GM23338 (cell line): ENCODE results near the gene HIP1. TPM values are rescaled to one million over a fixed set of nuclear protein-coding genes. Genes with fewer than 3 reads are reported as not detected.
"Not testable (repeated sequence)": the region's sequence is repeated elsewhere in the genome, so short reads cannot be mapped to it uniquely, and the experiment has no call there.

Experiments used
- ATAC-seq: fragments of 200-7000 bp; cut with Tn5 transposase; 3 replicates; pipeline ENCODE4 v1.9.1; 2020
- DNase-seq: peaks from one replicate; pipeline ENCODE4 v3.0.0-alpha.2; 2015; ENCODE audit warnings: low spot score
- H2AFZ ChIP-seq: fragments of 200-600 bp; sonication (generic); 2 replicates; pipeline ENCODE4 v1.8.0; 2016; ENCODE audit warnings: antibody characterized with exemption, mild to moderate bottlenecking, moderate library complexity
- H3F3A ChIP-seq: fragments of 200-600 bp; sonication (generic); replicated peaks from 2 replicates; pipeline ENCODE4 v1.8.0; 2017; ENCODE audit warnings: antibody characterized with exemption, mixed run types, low read depth
- H3K27ac ChIP-seq: fragments of 200-600 bp; sonication (generic); 2 replicates; pipeline ENCODE4 v1.6.1; 2016; ENCODE audit warnings: low read depth
- H3K27me3 ChIP-seq: fragments of 200-600 bp; sonication (generic); 2 replicates; pipeline ENCODE4 v1.8.0; 2016; ENCODE audit warnings: mild to moderate bottlenecking, mixed run types, moderate library complexity; ENCODE audit not compliant: insufficient read depth
- H3K36me3 ChIP-seq: fragments of 200-600 bp; sonication (generic); 2 replicates; pipeline ENCODE4 v1.8.0; 2016; ENCODE audit warnings: mild to moderate bottlenecking; ENCODE audit not compliant: insufficient read depth
- H3K4me1 ChIP-seq: fragments of 200-600 bp; sonication (generic); 2 replicates; pipeline ENCODE4 v1.8.0; 2016; ENCODE audit warnings: mild to moderate bottlenecking, moderate library complexity; ENCODE audit not compliant: insufficient read depth
- H3K4me2 ChIP-seq: fragments of 200-600 bp; sonication (generic); 2 replicates; pipeline ENCODE4 v1.7.1; 2017; ENCODE audit warnings: mixed run types
- H3K4me3 ChIP-seq: fragments of 200-600 bp; sonication (generic); 2 replicates; pipeline ENCODE4 v1.6.1; 2016; ENCODE audit warnings: mixed run types
- H3K79me2 ChIP-seq: fragments of 200-600 bp; sonication (generic); replicated peaks from 2 replicates; pipeline ENCODE4 v1.8.0; 2017; ENCODE audit warnings: mild to moderate bottlenecking; ENCODE audit not compliant: insufficient read depth
- H3K9me2 ChIP-seq: fragments of 200-600 bp; sonication (generic); 2 replicates; pipeline ENCODE4 v1.8.0; 2017; ENCODE audit not compliant: insufficient read depth
- H4K20me1 ChIP-seq: fragments of 200-600 bp; sonication (generic); replicated peaks from 2 replicates; pipeline ENCODE4 v1.8.0; 2017; ENCODE audit warnings: mild to moderate bottlenecking; ENCODE audit not compliant: insufficient read depth
- H3K27ac Mint-ChIP-seq: 2 replicates; pipeline ENCODE4 v1.8.0; 2020; ENCODE audit warnings: inconsistent platforms, mild to moderate bottlenecking, moderate library complexity, mixed read lengths
- H3K27me3 Mint-ChIP-seq: 3 replicates; pipeline ENCODE4 v1.8.0; 2022; ENCODE audit warnings: low read depth, mild to moderate bottlenecking, moderate library complexity, mixed read lengths, inconsistent platforms; ENCODE audit not compliant: insufficient read depth, poor library complexity
- H3K36me3 Mint-ChIP-seq: 3 replicates; pipeline ENCODE4 v1.8.0; 2021; ENCODE audit warnings: low read depth, mild to moderate bottlenecking, inconsistent platforms, moderate library complexity, mixed read lengths
- H3K4me1 Mint-ChIP-seq: 3 replicates; pipeline ENCODE4 v1.8.0; 2020; ENCODE audit warnings: mild to moderate bottlenecking, inconsistent platforms, mixed read lengths
- H3K4me3 Mint-ChIP-seq: 3 replicates; pipeline ENCODE4 v1.8.0; 2021; ENCODE audit warnings: moderate library complexity, mild to moderate bottlenecking, inconsistent platforms, mixed read lengths
- H3K9me3 Mint-ChIP-seq: 3 replicates; pipeline ENCODE4 v1.8.0; 2020; ENCODE audit warnings: moderate library complexity, mild to moderate bottlenecking, inconsistent platforms, mixed read lengths
- CREB1 ChIP-seq: fragments of 250-450 bp; sonication (Bioruptor Pico); IDR thresholded peaks from 2 replicates; pipeline ENCODE4 v1.5.0; 2020; ENCODE audit warnings: low read depth, mild to moderate bottlenecking, moderate library complexity
- EZH2 ChIP-seq: fragments of 200-600 bp; sonication (generic); IDR thresholded peaks from one replicate; pipeline ENCODE4 v1.8.0; 2017; ENCODE audit warnings: antibody characterized with exemption, mild to moderate bottlenecking, low read depth; ENCODE audit not compliant: unreplicated experiment
- JUNB ChIP-seq: IDR thresholded peaks from one replicate; pipeline ENCODE4 v1.6.1; 2016; ENCODE audit warnings: antibody characterized with exemption; ENCODE audit not compliant: unreplicated experiment
- NANOG ChIP-seq: IDR thresholded peaks from 2 replicates; pipeline ENCODE4 v1.6.1; 2016; ENCODE audit warnings: antibody characterized with exemption, borderline replicate concordance
- POLR2AphosphoS5 ChIP-seq: IDR thresholded peaks from 2 replicates; pipeline ENCODE4 v1.6.1; 2016; ENCODE audit warnings: antibody characterized with exemption, low read depth
- STAT1 ChIP-seq: IDR thresholded peaks from one replicate; pipeline ENCODE4 v1.6.1; 2016; ENCODE audit warnings: antibody characterized with exemption; ENCODE audit not compliant: unreplicated experiment
- ZNF114 ChIP-seq: fragments of 250-450 bp; sonication (Bioruptor Pico); IDR thresholded peaks from 2 replicates; pipeline ENCODE4 v1.5.0; 2020; ENCODE audit warnings: mild to moderate bottlenecking, moderate library complexity
- ZNF331 ChIP-seq: fragments of 250-450 bp; sonication (Bioruptor Pico); IDR thresholded peaks from 2 replicates; pipeline ENCODE4 v1.5.0; 2020; ENCODE audit warnings: low read depth, mild to moderate bottlenecking, moderate library complexity
- polyA plus RNA-seq: library from polyadenylated mRNA; unstranded; fragments of >200 nt; fragmentation: Nextera tagmentation; extraction: Ambion mirVana; gene quantifications from 2 replicates; pipeline ENCODE4 v1.2.1, GENCODE V29; 2016
- total RNA-seq: library from RNA; depleted of rRNA; stranded (reverse); fragments of >200 nt; shearing (Covaris generic); gene quantifications from 2 replicates; pipeline ENCODE4 v1.2.3, GENCODE V29; 2014
- TF ChIP-seq, protein P1 (sequence below), 2 experiments: fragments of 200-600 bp in 1 of 2; sonication (generic) in 1 of 2; conservative IDR thresholded peaks; 2 replicates each; pipeline versions ENCODE4 v1.5.1 to v1.6.1; 2016 to 2017; ENCODE audit warnings: antibody characterized with exemption in 2 of 2, low read depth in 2 of 2, mild to moderate bottlenecking in 2 of 2, moderate library complexity in 1 of 2
- TF ChIP-seq, protein P2 (sequence below): IDR thresholded peaks from 2 replicates; pipeline ENCODE4 v1.6.1; 2016; ENCODE audit warnings: antibody characterized with exemption
- TF ChIP-seq, protein P3 (sequence below): IDR thresholded peaks from one replicate; pipeline ENCODE4 v1.6.1; 2018; ENCODE audit warnings: antibody characterized with exemption; ENCODE audit not compliant: unreplicated experiment

HIP1 gene
- total and polyA plus RNA-seq, 2 experiments from 2014 or later = 24.9 to 80.8 TPM

DNA sequence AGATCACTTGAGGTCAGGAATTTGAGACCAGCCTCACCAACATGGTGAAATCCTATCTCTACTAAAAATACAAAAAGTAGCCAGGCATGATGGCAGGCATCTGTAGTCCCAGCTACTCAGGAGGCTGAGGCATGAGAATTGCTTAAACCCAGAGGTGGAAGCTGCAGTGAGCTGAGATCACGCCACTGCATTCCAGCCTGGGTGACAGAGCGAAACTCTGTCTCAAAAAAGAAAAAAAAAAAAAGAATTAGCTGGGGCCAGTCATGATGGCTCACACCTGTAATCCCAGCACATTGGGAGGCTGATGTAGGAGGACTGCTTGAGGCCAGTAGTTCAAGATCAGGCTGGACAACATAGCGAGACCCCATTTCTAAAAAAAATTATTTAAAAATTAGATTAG is 21.0 kb downstream of the HIP1 start:
- H3K27ac Mint-ChIP-seq, H3K9me3 Mint-ChIP-seq, H3K4me2 ChIP-seq, H3K4me1 ChIP-seq, H3K9me2 ChIP-seq, ATAC-seq, H3K79me2 ChIP-seq, H3K27ac ChIP-seq, H3K36me3 Mint-ChIP-seq, H3K4me1 Mint-ChIP-seq, H3K4me3 ChIP-seq, H3K27me3 ChIP-seq, DNase-seq, H3F3A ChIP-seq, H3K36me3 ChIP-seq, H4K20me1 ChIP-seq, H3K4me3 Mint-ChIP-seq, H3K27me3 Mint-ChIP-seq, H2AFZ ChIP-seq: not testable (repeated sequence)

DNA sequence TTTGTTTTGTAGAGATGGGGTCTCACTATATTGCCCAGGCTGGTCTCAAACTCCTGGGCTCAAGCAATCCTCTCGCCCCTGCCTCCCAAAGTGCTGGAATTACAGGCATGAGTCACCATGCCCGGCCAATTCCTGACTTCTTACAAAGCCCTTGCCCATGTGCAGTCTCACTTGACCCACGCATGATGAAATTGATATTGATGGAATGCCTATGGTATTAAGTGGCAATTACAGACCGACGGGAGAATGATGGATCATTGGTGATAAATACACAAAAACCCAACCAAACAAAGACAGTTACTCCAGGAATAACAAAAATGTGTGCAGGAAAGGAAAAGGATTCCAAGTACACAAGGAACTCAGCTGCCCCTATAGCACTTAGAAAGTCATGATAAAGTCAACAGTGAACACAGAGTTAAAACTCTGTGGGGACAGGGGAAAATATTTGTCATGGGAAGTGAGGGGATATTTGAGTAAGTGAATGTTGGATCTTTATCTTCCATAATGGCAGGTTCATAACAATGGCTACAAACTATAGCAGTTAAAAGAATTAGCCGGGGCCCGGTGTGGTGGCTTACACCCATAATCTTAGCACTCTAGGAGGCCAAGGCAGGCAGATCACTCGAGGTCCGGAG is 21.6 kb downstream of the HIP1 start:
- no peak for TF ChIP-seq POLR2AphosphoS5
- TF ChIP-seq ZNF114 = no peak
- no peak for TF ChIP-seq CREB1 (CRISPR knock-in tag)
- no peak for TF ChIP-seq STAT1
- TF ChIP-seq NANOG = no peak
- no peak for TF ChIP-seq EZH2
- H3K9me3 Mint-ChIP-seq = no peaks in the 10 kb centered on the region
- ATAC-seq = no peak

DNA sequence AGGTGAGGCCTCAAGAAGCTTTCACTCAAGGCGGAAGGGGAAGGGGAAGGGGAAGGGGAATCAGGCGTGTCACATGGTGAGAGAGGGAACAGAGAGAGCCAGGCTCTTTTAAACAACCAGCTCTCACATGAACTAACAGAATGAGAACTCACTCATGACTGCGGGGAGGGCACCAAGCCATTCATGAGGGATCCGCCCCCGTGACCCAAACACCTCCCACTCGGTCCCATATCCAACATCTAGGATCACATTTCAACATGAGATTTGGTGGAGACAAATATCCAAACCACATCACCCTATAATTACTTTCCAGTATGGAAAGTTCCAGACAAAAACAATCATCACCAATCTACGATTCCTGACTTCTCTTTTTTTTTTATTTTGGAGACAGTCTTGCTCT is 22.9 kb downstream of the HIP1 start:
- Histone ChIP-seq H3K4me1 (peaks cover 3% of the 10 kb centered on the region; the same call in 1 of the 2 replicates), H3K4me2 (no peak overlapping the region), H3K27me3 (no peaks in the 10 kb centered on the region), H3K36me3 (no peaks in the 10 kb centered on the region), H3F3A (no peaks in the 10 kb centered on the region), H3K4me3 (no peak overlapping the region), H3K9me2 (no peaks in the 10 kb centered on the region), H3K79me2 (no peaks in the 10 kb centered on the region), H4K20me1 (no peaks in the 10 kb centered on the region; the same call in 1 of the 2 replicates), H2AFZ (no peak overlapping the region), H3K27ac (no peak overlapping the region)
- peaks cover 2% of the 10 kb centered on the region; the same call in 2 of the 3 replicates for H3K36me3 Mint-ChIP-seq
- no peak overlapping the region for H3K27ac Mint-ChIP-seq
- TF ChIP-seq NANOG (no peak), JUNB (no peak), ZNF331 (CRISPR knock-in tag) (no peak), STAT1 (no peak), ZNF114 (no peak)
- TF ChIP-seq, protein P1, sequence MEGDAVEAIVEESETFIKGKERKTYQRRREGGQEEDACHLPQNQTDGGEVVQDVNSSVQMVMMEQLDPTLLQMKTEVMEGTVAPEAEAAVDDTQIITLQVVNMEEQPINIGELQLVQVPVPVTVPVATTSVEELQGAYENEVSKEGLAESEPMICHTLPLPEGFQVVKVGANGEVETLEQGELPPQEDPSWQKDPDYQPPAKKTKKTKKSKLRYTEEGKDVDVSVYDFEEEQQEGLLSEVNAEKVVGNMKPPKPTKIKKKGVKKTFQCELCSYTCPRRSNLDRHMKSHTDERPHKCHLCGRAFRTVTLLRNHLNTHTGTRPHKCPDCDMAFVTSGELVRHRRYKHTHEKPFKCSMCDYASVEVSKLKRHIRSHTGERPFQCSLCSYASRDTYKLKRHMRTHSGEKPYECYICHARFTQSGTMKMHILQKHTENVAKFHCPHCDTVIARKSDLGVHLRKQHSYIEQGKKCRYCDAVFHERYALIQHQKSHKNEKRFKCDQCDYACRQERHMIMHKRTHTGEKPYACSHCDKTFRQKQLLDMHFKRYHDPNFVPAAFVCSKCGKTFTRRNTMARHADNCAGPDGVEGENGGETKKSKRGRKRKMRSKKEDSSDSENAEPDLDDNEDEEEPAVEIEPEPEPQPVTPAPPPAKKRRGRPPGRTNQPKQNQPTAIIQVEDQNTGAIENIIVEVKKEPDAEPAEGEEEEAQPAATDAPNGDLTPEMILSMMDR (conservative IDR thresholded peaks at IDR 0.05; ENCODE audit: low read depth in 2 of 2) = no peak
- TF ChIP-seq, protein P2, sequence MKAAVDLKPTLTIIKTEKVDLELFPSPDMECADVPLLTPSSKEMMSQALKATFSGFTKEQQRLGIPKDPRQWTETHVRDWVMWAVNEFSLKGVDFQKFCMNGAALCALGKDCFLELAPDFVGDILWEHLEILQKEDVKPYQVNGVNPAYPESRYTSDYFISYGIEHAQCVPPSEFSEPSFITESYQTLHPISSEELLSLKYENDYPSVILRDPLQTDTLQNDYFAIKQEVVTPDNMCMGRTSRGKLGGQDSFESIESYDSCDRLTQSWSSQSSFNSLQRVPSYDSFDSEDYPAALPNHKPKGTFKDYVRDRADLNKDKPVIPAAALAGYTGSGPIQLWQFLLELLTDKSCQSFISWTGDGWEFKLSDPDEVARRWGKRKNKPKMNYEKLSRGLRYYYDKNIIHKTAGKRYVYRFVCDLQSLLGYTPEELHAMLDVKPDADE = no peak
- TF ChIP-seq, protein P3, sequence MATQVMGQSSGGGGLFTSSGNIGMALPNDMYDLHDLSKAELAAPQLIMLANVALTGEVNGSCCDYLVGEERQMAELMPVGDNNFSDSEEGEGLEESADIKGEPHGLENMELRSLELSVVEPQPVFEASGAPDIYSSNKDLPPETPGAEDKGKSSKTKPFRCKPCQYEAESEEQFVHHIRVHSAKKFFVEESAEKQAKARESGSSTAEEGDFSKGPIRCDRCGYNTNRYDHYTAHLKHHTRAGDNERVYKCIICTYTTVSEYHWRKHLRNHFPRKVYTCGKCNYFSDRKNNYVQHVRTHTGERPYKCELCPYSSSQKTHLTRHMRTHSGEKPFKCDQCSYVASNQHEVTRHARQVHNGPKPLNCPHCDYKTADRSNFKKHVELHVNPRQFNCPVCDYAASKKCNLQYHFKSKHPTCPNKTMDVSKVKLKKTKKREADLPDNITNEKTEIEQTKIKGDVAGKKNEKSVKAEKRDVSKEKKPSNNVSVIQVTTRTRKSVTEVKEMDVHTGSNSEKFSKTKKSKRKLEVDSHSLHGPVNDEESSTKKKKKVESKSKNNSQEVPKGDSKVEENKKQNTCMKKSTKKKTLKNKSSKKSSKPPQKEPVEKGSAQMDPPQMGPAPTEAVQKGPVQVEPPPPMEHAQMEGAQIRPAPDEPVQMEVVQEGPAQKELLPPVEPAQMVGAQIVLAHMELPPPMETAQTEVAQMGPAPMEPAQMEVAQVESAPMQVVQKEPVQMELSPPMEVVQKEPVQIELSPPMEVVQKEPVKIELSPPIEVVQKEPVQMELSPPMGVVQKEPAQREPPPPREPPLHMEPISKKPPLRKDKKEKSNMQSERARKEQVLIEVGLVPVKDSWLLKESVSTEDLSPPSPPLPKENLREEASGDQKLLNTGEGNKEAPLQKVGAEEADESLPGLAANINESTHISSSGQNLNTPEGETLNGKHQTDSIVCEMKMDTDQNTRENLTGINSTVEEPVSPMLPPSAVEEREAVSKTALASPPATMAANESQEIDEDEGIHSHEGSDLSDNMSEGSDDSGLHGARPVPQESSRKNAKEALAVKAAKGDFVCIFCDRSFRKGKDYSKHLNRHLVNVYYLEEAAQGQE = no peak
- H3K9me3 Mint-ChIP-seq = no peaks in the 10 kb centered on the region
- no peak overlapping the region for H3K4me3 Mint-ChIP-seq
- no peak for ATAC-seq
- DNase-seq = no peak
- H3K4me1 Mint-ChIP-seq = peaks cover 9% of the 10 kb centered on the region; the same call in 1 of the 3 replicates
- peaks cover 2% of the 10 kb centered on the region for H3K27me3 Mint-ChIP-seq

More for the DNA sequence above, 21.6 kb downstream of the HIP1 start:
- Histone ChIP-seq H2AFZ (no peak overlapping the region), H3K27me3 (no peaks in the 10 kb centered on the region), H3K4me3 (no peak overlapping the region), H3K9me2 (no peaks in the 10 kb centered on the region), H3K36me3 (no peaks in the 10 kb centered on the region), H3K79me2 (no peaks in the 10 kb centered on the region), H3K27ac (no peak overlapping the region), H3K4me1 (peaks cover 3% of the 10 kb centered on the region; the same call in 1 of the 2 replicates), H3F3A (no peaks in the 10 kb centered on the region), H3K4me2 (no peak overlapping the region), H4K20me1 (no peaks in the 10 kb centered on the region; the same call in 1 of the 2 replicates)
- H3K4me1 Mint-ChIP-seq = peaks cover 4% of the 10 kb centered on the region; the same call in 1 of the 3 replicates
- no peak overlapping the region for H3K27ac Mint-ChIP-seq
- peaks cover 2% of the 10 kb centered on the region; the same call in 1 of the 3 replicates for H3K36me3 Mint-ChIP-seq
- DNase-seq = no peak
- H3K27me3 Mint-ChIP-seq = peaks cover 2% of the 10 kb centered on the region
- no peak overlapping the region for H3K4me3 Mint-ChIP-seq
